Stimulated activated CD4-positive, alpha-beta T cell treated with anti-CD3 and anti-CD28 coated beads, TNF-alpha, amount 100 ng/mL, for 24 hours (primary cell): ENCODE measurements around the gene CENPU.
"Not testable (repeated sequence)": the region's sequence is repeated elsewhere in the genome, so short reads cannot be mapped to it uniquely, and the experiment has no call there.

Experiments used
- DNase-seq, 3 experiments: peaks; one replicate each; pipeline ENCODE4 v3.0.0-alpha.2; 2020; ENCODE audit warnings: low read depth in 3 of 3

Gene CENPU

DNA sequence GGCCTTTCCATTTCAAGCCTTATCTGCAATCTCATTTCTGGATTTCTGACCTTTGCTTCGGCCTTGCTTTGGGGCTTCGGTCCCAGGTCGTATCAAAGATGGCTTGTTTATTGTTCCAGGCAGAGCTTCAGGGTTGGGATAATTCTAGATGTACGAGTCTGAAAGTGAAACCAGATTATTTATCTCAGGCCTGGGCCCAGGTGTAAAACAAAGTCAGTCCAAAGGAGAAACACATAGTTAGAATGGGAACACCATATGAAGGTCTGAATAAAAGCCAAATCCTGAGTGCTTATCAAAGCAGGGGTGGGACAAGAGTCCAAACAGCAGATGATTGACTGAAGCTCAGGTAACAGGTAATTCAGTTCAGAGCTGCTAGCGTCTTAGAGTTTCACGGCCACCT lies 67.2 kb downstream of the CENPU start:
- no peak for DNase-seq

DNA sequence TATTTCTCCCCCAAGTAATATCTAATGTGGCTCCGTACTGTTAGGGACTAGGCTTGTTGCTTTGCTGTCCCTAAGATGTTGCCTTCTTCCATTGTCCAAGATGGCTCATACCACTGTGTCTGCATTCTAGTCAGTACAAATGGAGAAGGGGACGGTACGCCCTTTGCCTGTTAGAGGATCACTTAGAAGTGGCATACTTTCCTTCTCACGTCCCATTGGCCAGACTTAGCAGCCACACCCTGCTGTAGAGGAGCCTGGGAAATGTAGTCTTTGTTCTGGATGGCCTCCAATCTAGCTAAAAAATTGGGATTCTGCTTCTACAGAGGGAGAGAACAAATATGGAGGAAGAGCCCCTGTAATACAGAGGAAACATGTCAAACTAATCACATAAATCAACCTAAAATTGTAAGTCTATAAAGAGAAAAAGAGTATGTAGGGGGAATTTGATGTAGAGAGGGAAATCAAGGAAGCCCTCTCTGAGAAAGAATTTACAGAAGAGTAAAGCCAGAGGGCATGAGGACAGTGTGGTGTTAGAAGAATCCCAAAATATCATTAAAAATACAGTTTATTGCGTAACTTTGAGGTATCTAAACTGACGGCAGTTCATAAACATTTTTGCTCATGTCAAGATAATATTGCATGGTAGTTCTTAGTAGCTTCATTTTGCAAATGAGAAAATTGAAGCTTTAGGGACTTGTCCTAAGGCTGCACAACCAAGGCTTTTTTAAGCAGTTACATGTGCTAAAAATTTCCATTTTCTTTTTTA lies 69.3 kb downstream of the CENPU start:
- DNase-seq: no peak

- no peak for DNase-seq
Measured at GRCh38 chr4:184662236-184662635, 71.7 kb downstream of the CENPU start.

DNA sequence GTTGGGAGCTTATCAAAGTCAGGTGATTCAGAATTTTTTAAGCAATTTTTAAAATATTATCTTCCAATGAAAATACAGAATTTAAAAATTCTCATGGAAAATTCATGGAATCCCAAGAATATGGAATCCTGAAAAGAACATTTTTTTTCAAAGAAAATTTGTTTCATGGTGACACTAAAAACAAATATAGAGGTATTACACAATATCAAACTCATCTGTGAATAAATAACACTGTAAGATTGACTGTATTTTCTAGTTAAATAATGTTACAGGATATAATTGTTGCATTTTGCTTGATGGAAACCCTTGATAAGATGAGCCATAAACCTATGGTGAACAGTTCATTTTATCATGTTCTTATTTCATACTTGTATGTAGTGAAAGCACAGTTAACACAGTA lies 72.9 kb downstream of the CENPU start:
- DNase-seq: no peak

- not testable (repeated sequence) for DNase-seq
Measured at GRCh38 chr4:184657820-184658219, 76.1 kb downstream of the CENPU start.

GRCh38 chr4:184657144-184657543 lies 76.8 kb downstream of the CENPU start:
- DNase-seq: no peak

GRCh38 chr4:184655889-184656869 lies 77.7 kb downstream of the CENPU start:
- DNase-seq: no peak

GRCh38 chr4:184653650-184654049 lies 80.2 kb downstream of the CENPU start:
- no peak for DNase-seq

- not testable (repeated sequence) for DNase-seq
Measured at GRCh38 chr4:184652681-184653080, 81.2 kb downstream of the CENPU start.

DNA sequence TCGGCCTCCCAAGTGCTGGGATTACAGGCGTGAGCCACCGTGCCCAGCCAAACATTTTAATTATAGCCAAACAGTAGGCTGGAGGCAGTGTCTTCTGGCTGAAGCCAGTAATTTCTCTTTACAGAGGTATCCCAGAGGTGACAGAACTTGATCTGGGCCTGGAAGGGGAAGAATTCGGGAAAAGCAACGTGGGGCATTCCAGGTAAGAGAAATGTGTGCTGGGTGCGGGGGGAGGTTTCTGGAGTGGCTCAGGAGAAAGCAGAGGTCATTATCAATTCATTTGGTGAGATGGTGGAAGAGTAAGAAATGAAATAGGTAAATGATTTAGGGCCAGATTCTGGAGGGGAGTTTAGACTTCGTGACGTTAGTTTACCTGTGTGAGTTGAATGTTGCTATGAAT lies 82.0 kb downstream of the CENPU start:
- DNase-seq: no peak

- peak in 1 of 3 experiments; percentile 19 for DNase-seq
Measured at GRCh38 chr4:184649971-184650855, 83.7 kb downstream of the CENPU start.

- peak; percentile 88 to 97 (median 94) for DNase-seq
Measured at GRCh38 chr4:184649026-184649970, 84.6 kb downstream of the CENPU start, which contains the start of the genes CASP3 and PRIMPOL. Gene CASP3 (minus strand): TSS chr4:184649447. CDS start chr4:184638453, 10,994 bp downstream. Gene PRIMPOL (plus strand): TSS chr4:184649738. CDS start chr4:184657141, 7,403 bp downstream.

DNA sequence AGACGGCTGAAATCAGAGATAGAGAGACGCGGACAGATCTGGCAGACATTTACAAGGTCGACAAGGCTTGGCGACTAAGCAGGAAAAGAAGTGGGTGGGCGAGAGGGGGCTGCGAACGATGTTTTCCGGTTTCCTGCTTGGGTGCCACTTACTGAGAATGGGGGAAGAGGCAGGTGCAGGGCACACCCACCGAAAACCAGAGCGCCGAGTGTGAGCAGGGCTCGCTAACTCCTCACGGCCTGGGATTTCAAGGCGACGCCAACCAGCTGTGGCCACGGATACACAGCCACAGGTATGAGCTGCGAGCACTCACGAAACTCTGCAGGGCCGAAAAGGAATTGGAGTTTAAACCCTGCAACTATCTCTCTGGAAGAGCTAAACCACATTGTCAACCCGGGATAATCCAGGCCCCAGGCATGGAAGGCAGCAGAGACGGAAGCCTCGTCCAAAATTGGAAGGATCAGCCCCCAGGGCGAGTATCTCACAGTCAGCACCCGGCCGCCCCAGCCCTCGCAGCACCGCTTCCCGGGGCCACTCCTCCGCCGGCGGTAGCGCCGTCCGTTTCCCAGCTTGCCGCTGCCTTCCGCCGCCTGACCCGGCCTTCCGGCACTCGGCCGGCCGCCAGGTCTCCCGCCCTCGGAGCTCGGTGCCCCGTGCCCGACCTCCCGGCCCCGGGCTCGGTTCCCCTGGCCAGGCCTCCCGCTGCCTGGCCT lies 85.4 kb downstream of the CENPU start:
- DNase-seq: peak in 1 of 3 experiments; percentile 51

DNA sequence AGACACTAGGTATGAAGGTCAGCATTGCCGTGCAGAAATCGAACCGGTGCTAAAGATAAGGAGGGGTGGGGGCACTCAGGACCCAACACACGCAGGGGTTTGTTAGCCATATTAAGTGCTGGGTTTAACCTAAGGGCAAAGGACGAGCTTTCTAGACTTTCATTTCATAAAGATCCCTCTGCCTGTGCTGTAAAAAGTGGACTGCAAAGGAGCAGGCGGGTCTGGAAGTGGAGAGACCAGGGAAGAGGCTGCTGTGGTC lies 85.9 kb downstream of the CENPU start:
- DNase-seq: no peak

- DNase-seq: no peak
Measured at GRCh38 chr4:184647266-184648053, 86.4 kb downstream of the CENPU start.

GRCh38 chr4:184645904-184646610 lies 87.8 kb downstream of the CENPU start:
- DNase-seq: no peak

- no peak for DNase-seq
Measured at GRCh38 chr4:184644553-184645307, 89.2 kb downstream of the CENPU start.
